Adrenal gland (tissue), 12 donors: ENCODE data around the gene JAGN1. TPM values are rescaled to one million over a fixed set of nuclear protein-coding genes. Genes with fewer than 3 reads are reported as not detected.
"Not testable (repeated sequence)": the region's sequence is repeated elsewhere in the genome, so short reads cannot be mapped to it uniquely, and the experiment has no call there.

ENCODE experiments used
- DNase-seq, 7 donors: peaks; one replicate each; pipeline ENCODE4 v3.0.0-alpha.2; 2019 to 2020
- H3K27ac ChIP-seq, 5 donors: fragments of 200-600 bp; sonication (generic) in 4 of 5; 1 replicate in 3 of 5; 2 replicates in 2 of 5; pipeline versions ENCODE4 v1.5.1 to v1.8.0; 2016 to 2020; ENCODE audit warnings: mild to moderate bottlenecking in 1 of 5
- H3K27me3 ChIP-seq: fragments of 200-600 bp; 2 replicates; pipeline ENCODE4 v1.8.0; 2021
- H3K36me3 ChIP-seq, 2 donors: fragments of 200-600 bp; replicated peaks in 1 of 2; 1 replicate in 1 of 2; 2 replicates in 1 of 2; pipeline versions ENCODE4 v1.5.1 to v1.8.0; 2018 to 2022
- H3K4me1 ChIP-seq, 2 donors: fragments of 200-600 bp; replicated peaks in 1 of 2; 1 replicate in 1 of 2; 2 replicates in 1 of 2; pipeline versions ENCODE4 v1.5.1 to v1.8.0; 2018 to 2021
- H3K4me3 ChIP-seq, 4 donors: fragments of 200-600 bp; sonication (generic) in 3 of 4; one replicate each; pipeline ENCODE4 v1.5.1; 2016 to 2018
- H3K9me3 ChIP-seq, 3 donors: fragments of 200-600 bp; sonication (generic) in 1 of 3; replicated peaks in 1 of 3; 1 replicate in 2 of 3; 2 replicates in 1 of 3; pipeline versions ENCODE4 v1.5.1 to v1.8.0; 2016 to 2021
- CTCF ChIP-seq, 6 experiments: fragments of 450-650 bp in 4 of 6; fragments of 200-600 bp in 2 of 6; sonication (generic) in 1 of 6; IDR thresholded peaks; 1 replicate in 5 of 6; 2 replicates in 1 of 6; pipeline versions ENCODE4 v1.5.1 to v1.8.0; 2016 to 2021; ENCODE audit warnings: antibody characterized with exemption in 6 of 6, mild to moderate bottlenecking in 2 of 6, moderate library complexity in 1 of 6
- POLR2A ChIP-seq, 2 donors: fragments of 450-650 bp; IDR thresholded peaks; one replicate each; pipeline ENCODE4 v1.6.1; 2017; ENCODE audit warnings: antibody characterized with exemption in 2 of 2, mild to moderate bottlenecking in 2 of 2, moderate library complexity in 1 of 2
- WGBS, 4 donors: extraction: QIAGEN DNeasy Blood & Tissue Kit in 2 of 4; methylation state at CpG; one replicate each; pipeline versions ENCODE4 v1.1.5 to v1.1.7; 2013 to 2017; 5-methylcytosine and 5-hydroxymethylcytosine counted together
- intact Hi-C, 2 donors: fragments of 100-400 bp; cut with DNase I; formaldehyde crosslinking; loops; one replicate each; pipeline versions ENCODE4 v1.14.1 to v1.15.0; 2022 to 2023
- polyA plus RNA-seq, 3 donors: library from polyadenylated mRNA; stranded (reverse); fragments of 200-250 nt in 2 of 3; fragments of 350-450 nt in 1 of 3; fragmentation: Illumina TruSeq in 1 of 3; extraction: RNeasy Lipid Tissue Mini Kit (QIAGEN cat#74804) in 1 of 3; gene quantifications; one replicate each; pipeline ENCODE4 v1.2.3, GENCODE V29; 2013 to 2014
- total RNA-seq, 9 donors: library from RNA; depleted of rRNA in 4 of 9; stranded (reverse); fragments of >200 nt in 4 of 9; fragments of 120-200 nt in 1 of 9; fragmentation: NEBNext Ultra II Directional in 1 of 9; extraction: Animal tissue kit (Norgen Biotek cat#: 25700) in 1 of 9; gene quantifications; one replicate each; pipeline versions ENCODE4 v1.1.0 to v1.2.4, GENCODE V29; 2013 to 2023
- donor health status: healthy with polysubstance abuse.
- donor health status: Bipolar disorder and iron deficiency.
- donor health status: DM: yes; HTN: yes; CAD: no.
- donor health status: DM: no; HTN: no; CAD: no.
- donor health status: DM: no; HTN: no; CAD: no.
- donor health status: DM: yes; HTN: yes; CAD: no.

JAGN1 gene
- total and polyA plus RNA-seq, 12 donors = 31.4 to 116 (median 60.7) TPM

- Histone ChIP-seq H3K27ac (no peak overlapping the region), H3K36me3 (no peaks in the 10 kb centered on the region), H3K4me3 (no peak overlapping the region), H3K9me3 (no peaks in the 10 kb centered on the region), H3K27me3 (no peaks in the 10 kb centered on the region), H3K4me1 (no peaks in the 10 kb centered on the region)
- intact Hi-C loops = no loop called here
- no peak for DNase-seq
- TF ChIP-seq CTCF (IDR thresholded peaks at IDR 0.05) = no peak
- no peak for TF ChIP-seq POLR2A (IDR thresholded peaks at IDR 0.05)
- 86 to 94% (median 92%) methylated on average over 6 of the region's 6 CpGs for WGBS, 4 donors
Observed at GRCh38 chr3:9852528-9852927, 37.9 kb upstream of the JAGN1 start.

GRCh38 chr3:9854291-9854940 is 36.0 kb upstream of the JAGN1 start:
- H3K9me3 ChIP-seq, H3K4me1 ChIP-seq, DNase-seq, H3K27ac ChIP-seq, H3K36me3 ChIP-seq, H3K27me3 ChIP-seq, intact Hi-C loops, H3K4me3 ChIP-seq: not testable (repeated sequence)
- WGBS, 4 donors = 82 to 88% (median 85%) methylated on average over 9 to 11 of the region's 11 CpGs

DNA sequence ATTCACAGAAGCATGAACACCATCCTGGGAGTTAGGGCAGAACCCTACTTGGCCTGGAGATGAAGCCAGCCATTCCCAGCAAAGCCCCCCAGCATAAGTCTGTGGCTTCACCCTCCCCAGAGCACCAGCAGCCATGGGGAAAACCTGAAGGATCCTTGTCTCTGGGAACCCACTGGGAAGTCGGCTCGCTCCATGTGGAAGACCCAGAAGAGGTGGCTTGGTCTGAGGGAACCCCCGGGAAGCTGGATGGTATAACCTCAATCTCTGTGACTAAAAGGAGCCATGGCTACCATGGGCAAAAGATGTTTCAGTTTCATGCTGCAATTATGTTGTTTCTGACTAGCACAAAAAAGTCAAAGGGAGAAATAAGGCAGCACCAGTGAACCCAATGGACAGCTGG is 34.8 kb upstream of the JAGN1 start:
- WGBS, 4 donors = 88 to 100% (median 96%) methylated on average over 1 to 3 of the region's 3 CpGs
- intact Hi-C loops = no loop called here
- Histone ChIP-seq H3K4me1 (no peaks in the 10 kb centered on the region), H3K9me3 (no peaks in the 10 kb centered on the region), H3K4me3 (no peak overlapping the region), H3K27ac (no peak overlapping the region), H3K27me3 (no peaks in the 10 kb centered on the region), H3K36me3 (no peaks in the 10 kb centered on the region)
- TF ChIP-seq CTCF (IDR thresholded peaks at IDR 0.05) (no peak), POLR2A (IDR thresholded peaks at IDR 0.05) (no peak)
- no peak for DNase-seq

- WGBS, 4 donors = 88 to 93% (median 92%) methylated on average over 5 to 12 of the region's 12 CpGs
- TF ChIP-seq CTCF (IDR thresholded peaks at IDR 0.05) (no peak), POLR2A (IDR thresholded peaks at IDR 0.05) (no peak)
- Histone ChIP-seq H3K4me1 (peaks cover 11 to 13% of the 10 kb centered on the region in 2 donors), H3K36me3 (no peaks in the 10 kb centered on the region), H3K4me3 (no peak overlapping the region), H3K27ac (no peak overlapping the region), H3K27me3 (no peaks in the 10 kb centered on the region), H3K9me3 (no peaks in the 10 kb centered on the region)
- no peak for DNase-seq
- intact Hi-C loops = no loop called here
Observed at GRCh38 chr3:9859530-9860025, 30.8 kb upstream of the JAGN1 start.

GRCh38 chr3:9861201-9861600 is 29.2 kb upstream of the JAGN1 start:
- H3K27me3 ChIP-seq = no peaks in the 10 kb centered on the region
- TF ChIP-seq CTCF (IDR thresholded peaks at IDR 0.05) = no peak
- no peak for TF ChIP-seq POLR2A (IDR thresholded peaks at IDR 0.05)
- intact Hi-C loops = no loop called here
- no peaks in the 10 kb centered on the region for H3K9me3 ChIP-seq
- WGBS, 4 donors = 95 to 100% (median 96%) methylated on average over 3 to 4 of the region's 4 CpGs
- peaks cover 19 to 24% of the 10 kb centered on the region in 2 donors for H3K4me1 ChIP-seq
- H3K4me3 ChIP-seq = no peak overlapping the region
- H3K36me3 ChIP-seq = no peaks in the 10 kb centered on the region
- H3K27ac ChIP-seq = no peak overlapping the region
- no peak for DNase-seq
